SW480 (cell line): ENCODE data around the gene LRRC4.
A peak's percentile ranks its signal among the peaks of the same experiment; 100 is the strongest.

ENCODE experiments used
- DNase-seq: peaks from one replicate; pipeline ENCODE4 v3.0.0-alpha.2; 2016; ENCODE audit warnings: low spot score

The LRRC4 gene

DNA sequence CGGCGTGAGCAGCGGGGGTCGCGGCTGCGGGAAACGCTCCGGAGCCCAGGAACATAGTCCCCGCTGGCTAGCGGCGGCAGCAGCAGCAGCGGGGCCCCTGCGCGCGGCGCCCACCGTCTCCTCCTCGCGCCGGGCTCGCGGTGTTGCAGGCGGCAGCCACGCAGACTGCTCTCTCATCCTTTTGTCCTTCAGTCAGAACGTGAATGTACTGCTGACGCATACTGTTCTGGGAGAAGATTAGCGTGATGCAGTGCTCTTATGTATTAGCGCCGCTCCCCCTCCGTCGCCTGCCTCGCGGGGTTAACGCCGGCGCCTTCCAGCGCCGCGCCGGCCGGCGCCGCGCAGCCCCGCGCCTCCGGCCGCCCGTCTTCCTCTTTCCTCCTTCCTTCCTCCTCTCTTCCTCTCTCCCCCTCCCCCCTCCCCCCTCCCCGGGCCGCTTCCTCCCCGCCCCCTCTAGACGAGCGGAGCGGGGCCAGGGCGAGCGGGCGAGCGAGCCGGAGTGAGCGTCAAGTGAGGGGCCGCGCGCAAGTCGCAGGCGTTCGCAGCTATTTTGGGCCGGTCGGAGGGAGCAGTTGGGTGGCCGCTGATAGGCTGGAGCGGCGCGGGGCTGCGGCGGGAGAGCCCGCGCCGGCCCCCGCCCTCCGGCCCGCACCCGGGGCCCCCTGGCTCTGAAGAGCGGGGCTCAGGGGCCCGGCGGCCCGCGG is 816 bp upstream of the LRRC4 start:
- DNase-seq = no peak

DNA sequence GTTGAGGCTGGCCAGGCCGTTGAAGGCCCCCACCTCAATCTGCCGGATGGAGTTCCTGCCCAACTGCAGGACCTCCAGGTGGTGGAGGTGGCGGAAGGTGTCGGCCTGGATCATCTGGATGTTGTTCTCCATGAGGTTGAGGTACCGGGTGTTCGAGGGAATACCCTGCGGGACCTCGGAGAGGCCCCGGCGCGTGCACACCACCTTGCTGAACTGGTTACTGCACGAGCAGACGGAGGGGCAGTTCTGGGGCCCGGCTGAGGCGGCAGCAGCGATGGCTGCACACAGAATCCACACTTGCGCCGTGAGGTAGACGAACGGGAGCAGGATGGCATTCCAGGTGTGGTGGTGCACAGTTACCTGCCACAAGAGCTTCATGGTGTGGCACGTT is 979 bp downstream of the LRRC4 start:
- no peak for DNase-seq

DNA sequence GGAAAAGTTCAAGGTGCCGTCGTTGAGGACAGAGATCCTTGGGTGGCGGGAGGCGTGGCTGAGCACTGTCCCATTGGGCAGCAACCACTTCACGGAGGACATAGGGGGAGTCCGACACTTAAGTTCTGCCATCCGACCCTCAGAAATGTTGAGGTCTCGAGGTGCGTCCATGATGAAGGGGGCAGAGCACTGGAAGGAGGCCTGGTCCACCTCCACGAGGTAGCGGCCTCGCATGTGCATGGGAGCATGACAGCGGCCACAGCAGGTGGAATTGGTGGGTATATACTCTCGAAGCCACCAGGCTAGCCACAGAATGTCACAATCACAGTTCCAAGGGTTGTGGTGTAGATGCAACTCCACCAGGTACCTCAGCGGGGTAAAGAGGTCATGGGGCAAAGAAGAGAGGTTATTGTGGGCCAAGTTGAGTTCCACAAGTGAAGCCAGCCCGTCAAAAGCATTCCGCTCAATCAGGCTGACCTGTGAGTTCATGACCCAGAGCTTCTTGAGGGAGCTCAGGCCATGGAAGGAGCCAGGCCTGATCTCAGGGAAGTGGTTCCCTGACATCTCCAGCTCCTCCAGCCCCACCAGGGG is 1.7 kb downstream of the LRRC4 start:
- DNase-seq = no peak

DNA sequence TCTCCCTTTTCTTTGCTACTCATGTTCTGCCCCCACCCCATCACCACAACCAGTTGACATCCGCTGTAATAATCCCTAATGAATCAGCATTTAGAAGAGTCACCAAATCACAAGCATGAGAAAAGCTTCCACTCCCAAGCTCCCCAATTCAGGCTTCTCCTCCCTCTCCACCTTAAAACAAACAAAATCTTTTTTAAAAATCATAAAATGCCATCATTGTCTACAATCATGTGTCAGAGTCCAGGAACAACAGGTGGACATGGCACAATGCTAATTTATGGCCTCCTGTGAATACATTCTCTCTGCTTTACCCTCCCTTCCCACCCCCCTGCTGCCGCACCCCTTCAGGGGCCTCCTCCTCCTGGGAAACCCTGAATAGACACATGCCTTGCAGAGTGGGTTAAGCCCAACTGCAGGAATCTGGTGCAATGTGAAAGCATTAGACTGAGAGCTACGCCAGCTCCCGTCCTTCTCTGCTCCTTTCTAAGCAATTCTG is 3.7 kb downstream of the LRRC4 start:
- DNase-seq = peak; percentile 58

DNA sequence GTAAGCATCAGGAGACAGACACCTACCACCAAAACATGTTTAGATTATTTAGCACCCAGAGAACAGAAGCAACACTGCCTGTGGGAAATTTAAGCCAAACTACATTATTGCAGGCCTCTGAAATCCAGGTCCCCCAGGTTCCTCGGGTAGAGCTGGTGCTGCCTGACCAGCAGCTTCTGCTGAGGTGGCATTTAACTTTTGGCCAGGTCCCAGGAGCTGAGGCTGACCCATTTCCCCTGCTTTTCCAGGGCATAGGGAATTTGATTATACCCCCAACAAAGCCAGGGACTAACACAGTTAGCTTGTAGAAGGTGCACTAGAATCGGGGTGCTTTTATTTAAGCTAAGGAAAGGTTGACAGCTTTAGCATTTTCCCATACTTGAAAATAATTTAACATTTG is 4.7 kb downstream of the LRRC4 start:
- no peak for DNase-seq

DNA sequence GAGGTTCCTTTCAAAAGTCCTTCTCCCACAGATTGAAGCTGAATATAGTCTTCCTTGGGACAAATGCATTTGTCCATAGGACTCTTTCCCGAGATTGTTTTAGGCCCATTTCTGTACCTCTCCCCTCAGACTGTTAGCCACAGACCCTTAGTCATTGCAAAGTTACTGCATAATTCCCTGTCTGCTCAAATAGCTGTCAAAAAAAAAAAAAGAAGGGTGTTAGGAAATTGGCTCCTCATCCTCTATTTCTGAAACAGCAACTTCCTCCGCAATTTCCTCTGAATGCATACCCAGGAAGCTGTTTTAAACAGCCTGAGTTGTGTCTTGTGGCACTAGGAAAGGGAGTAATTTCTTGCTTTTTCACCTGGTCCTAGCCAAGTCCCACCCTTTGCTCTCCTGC is 5.4 kb downstream of the LRRC4 start:
- DNase-seq = no peak

DNA sequence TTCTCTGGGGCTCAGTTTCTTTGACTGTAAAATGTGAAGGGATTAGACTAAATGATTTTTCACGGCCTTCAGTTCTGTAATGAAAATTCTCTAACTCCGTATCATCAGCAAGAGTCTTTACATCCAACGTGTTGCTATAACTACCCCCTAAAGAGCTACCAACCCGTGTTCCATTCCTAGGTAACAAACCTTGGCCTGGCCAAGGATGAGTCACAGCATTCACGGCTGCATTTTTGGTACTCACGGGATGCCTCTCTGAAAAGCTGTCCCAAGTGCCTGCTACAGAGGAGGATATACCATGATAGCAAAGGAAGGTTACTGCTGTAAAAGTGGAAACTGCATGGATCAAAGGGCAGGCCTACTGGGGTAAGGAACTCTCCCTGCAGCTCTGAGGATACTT is 5.9 kb downstream of the LRRC4 start:
- DNase-seq = peak; percentile 13

DNA sequence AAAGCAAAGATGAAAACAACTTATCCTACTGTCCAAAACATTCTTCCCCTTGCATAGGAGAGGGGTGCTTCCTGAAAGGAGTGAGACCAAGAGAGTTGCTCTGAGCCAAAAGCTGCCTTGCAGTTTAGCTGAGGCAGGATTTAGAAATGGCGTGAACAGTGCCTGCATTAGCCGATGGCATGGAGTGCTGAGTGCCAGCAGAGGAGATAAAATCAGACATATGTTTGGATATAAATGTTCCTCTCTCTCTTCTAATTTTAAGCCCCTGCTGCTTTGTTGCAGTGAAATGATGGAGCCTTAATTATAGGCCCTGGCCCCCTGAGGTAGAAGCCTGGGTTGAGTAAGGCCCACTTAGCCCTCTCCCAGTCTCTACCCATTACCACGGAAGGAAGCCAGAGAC is 7.1 kb downstream of the LRRC4 start:
- DNase-seq = no peak

DNA sequence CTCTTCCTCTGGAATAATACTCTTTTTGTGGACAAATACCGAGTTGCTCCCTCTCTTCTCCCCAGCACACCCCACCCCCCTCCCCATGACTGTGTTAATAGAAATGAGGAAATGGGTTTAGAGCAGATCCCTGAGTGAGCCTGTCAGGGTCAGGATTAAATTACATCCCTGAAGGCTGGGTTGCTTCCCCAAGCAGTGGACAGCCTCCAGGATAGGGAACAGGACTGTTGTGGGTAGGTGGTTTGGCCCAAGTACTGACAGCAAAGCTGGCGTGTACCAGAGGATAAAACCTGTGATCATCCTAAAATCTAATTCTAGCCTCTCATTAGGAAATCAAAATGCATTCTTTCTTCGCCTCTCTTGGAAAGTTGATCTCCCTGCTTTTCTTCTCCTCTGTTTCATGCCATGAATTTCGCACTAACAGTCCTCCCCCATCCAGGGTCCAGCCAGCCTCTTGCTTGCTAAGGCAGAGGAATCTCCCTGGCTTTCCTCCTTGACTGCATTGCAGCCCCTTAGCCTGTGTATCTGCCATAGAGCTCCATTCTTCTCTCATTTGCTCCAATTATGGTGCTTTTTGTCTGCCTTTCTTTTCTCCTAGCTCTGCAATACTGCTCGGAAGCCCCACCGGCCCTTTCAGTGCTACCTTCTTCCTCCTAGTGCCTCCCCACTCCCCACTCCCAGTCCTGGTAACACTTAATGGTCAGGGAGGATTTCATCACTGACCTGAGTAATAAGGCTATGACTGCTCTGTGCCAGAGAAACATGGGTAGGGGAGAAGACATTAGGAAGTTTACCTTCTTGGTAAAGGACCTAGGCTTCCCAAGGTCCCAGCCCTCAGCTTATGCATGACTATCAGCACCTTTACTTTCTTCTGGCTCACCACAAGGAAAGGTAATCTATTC is 8.4 kb downstream of the LRRC4 start:
- no peak for DNase-seq

DNA sequence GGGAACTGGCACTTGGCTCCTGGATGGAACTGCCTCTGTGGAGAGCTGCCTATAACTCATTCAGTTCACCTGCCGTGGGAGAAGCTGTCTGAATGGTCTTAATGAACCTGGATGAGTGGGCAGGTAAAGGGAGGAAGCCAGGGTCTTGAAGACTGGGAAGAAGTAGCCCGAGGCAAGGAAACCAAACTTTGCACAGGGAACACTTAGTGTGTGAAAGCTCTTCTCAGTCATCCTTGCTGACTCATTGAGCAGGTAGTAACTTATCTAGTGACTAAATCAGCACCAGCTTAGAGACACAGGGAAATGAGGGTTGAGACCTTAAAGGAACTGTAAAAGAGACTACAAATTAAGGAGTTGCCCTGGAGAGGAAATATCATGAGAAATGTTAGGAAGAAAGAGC is 9.9 kb downstream of the LRRC4 start:
- DNase-seq = no peak

DNA sequence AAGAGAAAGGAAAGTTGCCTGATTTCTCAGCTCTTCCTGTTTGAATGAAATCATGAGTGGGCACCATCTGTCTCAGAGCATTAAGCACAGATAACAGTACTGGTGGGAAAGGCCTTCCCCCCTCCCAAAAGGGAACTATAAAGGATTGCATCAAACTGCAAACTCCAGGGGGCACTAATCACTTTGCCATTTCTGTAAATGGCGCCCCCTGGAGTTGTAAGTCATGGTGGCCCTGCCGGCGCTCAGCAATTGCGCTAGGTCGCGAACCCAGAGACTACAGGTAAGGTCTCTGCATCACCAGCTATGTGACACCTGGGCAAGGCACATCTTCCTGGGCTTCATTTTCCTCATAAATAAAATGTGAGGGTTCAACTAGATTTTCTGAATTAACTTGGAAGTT is 11.1 kb downstream of the LRRC4 start:
- DNase-seq = peak; percentile 12

DNA sequence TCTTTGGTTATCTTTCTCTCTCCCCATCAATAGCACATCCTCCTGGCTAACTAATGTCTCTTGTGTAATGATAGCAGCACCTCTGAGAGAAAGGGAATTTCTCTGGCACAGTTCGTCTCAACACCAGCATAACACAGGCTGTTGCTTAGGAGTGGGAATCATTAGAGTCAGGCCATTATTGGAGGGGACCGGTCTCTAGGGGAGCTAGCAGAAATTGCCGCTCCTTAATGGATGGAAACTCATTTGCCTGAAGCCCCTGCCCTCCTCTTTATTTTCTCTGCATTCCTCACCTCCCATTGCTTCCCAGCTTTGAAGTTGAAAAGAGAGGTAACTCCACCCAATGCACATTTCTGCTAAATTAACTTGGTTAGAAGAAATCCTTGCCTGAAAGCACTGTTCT is 11.9 kb downstream of the LRRC4 start:
- no peak for DNase-seq

DNA sequence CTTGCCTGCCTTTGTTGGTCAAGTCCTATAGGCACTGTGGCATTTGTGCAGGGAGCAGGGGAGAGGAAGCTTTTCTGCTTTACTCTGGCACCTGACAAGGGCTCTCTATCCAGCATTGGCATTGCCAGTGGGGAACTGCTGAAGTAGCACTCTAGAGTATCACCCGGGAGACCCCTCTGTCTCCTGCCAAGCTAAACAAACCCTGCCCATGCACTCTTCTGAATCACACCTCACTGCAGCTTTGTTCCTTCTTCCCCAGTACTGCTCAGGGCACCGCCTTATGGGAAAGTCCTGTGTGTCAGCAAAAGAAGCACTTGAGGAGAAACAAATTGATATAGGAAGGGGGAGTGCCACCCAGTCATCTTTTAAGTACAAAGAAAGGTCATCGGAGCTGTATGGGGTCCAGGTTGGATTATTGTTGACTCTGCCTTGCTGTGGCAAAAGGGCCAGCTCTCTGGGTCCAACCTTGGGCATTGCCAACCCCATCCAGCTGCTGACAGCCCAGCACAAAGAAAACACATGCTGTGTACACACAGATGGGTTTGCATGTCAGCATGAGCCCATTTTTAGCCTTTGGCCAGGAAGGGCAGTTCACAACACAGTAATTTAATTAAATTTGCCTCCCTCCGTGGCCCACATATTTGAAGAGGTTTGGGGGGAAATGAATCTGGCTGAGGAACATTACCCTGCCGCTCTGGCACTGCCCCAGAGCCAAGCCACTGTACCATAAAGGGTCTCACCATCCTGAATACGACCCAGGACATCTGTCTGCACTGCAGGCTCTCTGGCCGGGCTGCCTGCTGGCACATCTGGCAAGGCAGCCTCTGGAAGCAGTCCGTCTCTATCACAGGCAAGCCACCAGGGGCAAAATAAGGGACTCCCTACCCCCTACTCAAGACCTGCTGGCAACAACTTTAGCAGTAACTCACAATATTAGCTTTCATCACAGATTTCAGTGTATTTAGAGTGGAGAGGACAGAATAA is 13.1 kb downstream of the LRRC4 start:
- DNase-seq = no peak

DNA sequence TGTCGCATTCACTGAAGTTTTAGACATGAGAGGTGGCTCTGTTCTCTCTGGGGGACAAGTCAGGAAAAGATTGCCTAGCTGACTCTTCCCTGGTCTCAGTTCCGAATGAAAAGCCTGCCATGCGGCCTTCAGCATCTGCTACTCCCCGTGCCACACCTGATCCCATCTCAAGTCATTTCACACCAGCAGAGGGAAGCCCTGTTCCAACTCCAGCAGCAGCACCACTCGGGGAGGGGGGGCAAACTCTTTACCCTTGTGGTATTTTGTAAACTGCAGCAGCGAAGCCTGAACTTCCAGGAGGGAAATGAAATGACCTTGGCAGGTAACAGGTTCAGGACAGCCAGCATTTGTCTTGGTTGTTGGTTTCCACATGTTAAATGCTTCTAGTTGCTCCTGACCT is 13.8 kb downstream of the LRRC4 start:
- DNase-seq = no peak

DNA sequence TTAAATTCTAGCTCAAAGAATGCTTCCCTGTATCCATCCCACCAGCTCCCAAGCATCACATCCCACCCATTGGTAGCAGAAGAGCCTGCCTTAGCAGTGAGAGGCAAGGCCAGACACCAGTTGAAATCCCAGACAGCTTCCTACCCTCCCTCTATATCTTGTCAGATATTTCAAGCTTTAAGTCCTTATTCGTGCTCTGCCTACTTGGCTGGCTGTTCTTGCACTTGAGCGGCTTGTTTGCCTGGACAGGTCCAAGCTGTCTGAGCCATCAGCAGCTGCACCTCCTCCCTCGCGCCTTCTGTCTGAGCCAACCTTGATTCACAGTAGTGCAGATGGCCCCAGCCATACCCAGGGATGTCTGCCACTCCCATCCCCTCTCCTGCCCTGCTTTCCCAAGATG is 16.4 kb downstream of the LRRC4 start:
- no peak for DNase-seq

DNA sequence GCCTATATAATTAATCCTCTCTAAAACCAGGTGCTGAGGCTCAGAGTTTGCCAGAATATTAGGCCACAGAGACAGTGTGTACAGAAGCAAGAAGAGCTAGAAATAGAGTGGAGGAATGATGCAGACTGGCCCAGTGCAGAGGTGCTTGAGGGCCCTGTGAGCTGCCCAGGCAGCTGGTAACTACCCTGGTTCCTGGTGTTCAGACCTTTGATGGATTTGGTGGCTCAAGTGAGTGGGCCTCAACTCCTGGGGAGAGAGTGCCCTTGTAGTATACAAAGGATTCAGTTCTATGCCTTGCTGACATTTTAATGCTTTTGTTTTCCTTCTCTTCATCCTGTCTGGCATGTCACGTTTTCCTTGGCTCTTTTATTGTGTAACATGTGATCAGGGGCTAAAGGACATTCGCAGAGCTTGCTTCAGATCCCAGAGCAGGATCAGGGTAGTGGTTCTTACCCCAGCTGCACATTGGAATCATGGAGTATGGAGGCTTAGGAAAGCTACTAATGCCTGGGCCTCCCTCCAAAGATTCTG is 20.0 kb downstream of the LRRC4 start:
- DNase-seq = no peak

DNA sequence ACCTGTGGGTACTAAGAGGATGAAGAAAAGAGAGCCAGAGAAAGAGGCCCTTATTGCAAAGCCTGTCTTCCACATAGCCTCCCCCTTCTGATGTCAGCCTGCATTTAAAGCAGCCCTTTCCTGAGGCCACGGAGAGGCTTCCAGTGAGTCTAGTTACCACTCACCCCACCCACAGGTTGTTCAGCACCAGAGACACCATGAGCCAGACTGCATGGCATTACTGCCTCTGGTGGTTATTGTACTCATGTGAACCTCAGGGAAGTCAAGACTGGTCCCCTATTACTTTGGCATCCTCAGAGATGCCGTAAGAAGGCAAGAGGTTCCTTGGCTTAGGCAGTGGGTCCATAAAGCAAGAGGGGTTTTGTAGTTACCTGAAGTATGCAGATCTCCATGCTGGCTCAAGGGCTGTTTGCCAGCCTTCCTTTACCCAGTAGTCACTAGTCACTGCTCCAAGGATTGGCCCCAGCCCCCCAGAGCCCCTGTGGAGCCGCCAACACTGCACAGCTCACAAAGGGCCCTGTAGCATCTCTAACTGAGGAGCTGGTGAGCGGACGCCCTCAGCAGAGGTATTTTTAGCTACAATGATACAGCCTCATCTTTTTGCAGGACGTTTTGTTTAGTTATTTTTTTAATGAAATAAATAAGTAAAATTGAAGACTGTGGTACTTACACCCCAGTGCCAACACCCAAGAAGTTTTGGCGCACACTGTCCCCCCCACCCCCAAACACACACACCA is 20.7 kb downstream of the LRRC4 start:
- no peak for DNase-seq

DNA sequence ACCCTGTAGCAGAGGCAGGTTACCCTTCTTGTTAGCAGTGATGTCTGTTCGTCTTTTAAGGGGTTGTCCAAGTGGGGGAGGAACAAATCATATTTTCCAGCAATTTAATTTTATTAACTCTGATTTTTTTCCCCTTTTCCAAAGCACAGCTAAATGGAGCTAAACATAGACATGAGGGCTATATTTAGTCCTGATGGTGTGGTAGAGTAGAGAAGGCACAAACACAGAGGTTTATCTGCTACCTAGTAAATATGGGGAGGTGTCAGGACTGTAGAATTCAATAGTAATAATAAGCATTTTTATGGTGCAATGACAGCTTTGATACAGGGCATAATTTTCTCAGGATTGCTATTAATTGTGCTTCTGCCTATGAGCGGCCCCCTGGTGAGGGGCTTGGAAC is 22.5 kb downstream of the LRRC4 start:
- no peak for DNase-seq

DNA sequence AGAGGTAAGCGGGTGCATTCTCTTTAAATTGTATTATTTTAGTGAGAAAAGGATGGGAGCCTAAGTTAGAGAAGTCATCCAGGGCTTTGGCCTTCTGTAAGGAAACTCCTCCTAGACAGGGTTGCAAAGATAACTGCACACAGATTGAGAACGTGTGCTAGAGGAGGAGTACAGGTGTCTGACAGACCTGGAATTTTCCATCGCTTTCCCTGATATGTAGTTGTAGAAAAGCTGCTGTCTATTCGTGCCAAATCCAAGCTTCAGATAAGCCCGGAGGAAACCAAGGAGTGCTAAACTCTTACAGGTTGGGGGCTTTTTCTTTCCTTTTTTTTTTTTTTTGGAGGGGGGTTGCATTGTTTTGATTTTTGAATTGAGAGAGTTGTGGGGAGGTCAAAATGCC is 23.1 kb downstream of the LRRC4 start:
- no peak for DNase-seq

DNA sequence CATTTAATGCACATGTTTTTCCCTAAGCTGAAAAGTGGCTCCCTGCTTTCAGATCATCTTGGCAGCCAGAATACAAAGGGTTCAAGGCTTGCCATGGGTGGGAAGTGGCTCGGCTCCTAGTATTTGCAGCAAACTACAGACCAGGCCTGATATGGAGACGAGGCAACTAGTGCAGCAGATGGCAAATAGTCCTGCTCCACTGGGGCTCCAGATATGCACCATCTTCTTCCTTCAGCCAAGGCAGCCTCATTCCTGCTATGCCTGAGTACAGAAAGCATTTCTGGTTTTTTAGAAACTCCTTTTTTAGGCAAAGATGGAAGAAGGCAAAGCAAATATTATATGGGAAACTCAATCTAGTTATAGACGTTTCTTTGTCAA is 23.9 kb downstream of the LRRC4 start:
- no peak for DNase-seq
